Stimulated activated CD4-positive, alpha-beta T cell treated with anti-CD3 and anti-CD28 coated beads, Interleukin-12 subunit alpha, Interleukin-12 subunit beta, amount 100 ng/mL, for 24 hours (primary cell): Measurements from ENCODE around the gene AKR1B1.

Source experiments
- DNase-seq, 2 experiments: peaks; one replicate each; pipeline ENCODE4 v3.0.0-alpha.2; 2020; ENCODE audit warnings: low read depth in 2 of 2

Gene AKR1B1

DNA sequence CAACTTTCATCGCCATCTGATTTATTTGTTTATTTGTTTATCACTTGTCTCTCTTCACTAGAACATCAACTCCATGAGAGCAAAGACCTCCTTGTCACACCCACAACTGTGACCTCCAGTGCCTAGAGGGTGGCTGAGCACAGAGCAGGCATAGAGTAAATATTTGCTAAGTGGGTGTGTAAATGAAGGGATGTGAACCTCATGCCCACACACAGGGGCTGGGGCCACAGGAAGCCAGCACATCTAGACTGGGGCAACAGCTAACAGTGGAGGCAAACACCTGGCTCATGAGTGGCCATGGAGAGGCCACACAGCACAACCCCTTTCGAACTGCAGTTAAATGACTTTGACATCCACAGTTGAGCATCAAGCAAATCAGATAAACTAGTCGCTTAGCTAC lies 39.8 kb downstream of the AKR1B1 start:
- no peak for DNase-seq

DNA sequence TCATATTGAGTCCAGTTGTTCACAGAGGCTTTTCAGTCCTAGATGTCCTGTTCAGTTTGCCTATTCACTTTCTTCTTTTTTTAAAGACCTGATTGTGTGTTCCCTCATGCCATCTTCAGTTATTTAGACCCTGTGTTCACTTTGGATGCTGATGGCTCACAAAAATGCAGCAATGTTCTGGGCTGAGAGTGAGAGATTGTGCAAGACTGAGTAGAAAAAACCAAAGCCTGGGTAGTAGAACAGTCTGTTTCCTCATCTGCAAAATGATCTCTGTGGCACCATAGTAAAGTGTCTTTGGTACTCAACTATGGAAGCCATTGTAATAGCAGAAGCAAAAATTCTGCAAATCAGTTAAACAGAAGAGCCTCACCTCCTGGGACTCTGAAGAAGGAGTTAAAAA lies 43.2 kb downstream of the AKR1B1 start:
- DNase-seq = no peak

DNA sequence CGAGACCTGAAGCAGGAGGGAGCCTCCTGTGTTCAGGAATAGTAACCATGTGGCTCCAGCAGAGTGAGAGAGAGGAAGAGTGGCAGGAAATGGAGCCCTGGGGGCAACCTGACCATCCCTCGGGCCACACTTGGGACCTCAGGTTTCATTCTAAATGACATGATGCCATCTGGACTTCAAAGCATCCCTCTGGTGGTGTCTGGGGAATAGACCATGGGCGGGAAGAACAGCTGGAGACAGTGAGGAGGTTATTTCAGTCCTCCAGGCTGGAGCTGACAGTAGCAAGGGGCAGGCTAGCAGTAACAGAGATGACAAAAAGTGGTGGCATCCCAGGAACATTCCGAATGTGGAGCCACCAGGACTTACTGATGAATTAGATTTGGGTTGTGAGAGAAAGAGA lies 44.8 kb downstream of the AKR1B1 start:
- no peak for DNase-seq

DNA sequence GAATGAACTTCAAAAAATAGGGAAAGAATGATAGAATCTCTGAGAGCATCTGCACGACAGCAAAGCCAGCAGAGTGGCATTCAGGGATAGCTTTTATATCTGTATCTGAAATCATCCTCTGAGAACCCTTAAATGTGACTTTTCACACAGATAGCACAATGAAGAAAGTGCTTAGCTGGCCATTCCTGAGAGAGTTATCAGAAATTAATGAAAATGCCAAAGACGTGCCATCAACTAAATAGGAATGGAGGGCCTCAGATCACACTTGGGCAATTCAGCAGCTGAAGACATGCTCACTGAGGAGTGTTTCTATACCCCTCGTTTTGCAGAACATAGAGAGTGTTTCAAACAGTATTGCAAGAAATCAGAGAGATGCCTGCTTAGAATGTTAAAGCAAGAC lies 51.6 kb downstream of the AKR1B1 start:
- DNase-seq = no peak

DNA sequence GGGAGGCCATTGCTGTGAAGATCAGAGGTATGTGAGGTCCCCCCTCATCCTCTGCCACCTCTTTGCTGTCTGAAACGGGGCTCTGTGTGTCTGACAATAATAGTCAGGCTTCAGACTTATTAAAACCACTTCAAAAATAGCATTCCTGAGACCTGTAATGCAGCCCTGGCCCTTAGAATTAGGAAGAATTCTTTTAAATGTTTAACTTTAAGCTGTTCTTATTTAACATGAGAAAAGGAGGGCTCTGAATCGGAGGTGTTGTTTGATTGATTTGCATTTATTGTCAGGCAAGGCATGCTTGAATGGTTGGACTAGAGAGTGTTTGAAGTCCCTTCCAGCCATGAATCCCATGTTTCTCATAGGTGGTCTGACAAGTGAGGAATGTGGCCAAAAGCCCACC lies 52.5 kb downstream of the AKR1B1 start:
- DNase-seq = no peak

DNA sequence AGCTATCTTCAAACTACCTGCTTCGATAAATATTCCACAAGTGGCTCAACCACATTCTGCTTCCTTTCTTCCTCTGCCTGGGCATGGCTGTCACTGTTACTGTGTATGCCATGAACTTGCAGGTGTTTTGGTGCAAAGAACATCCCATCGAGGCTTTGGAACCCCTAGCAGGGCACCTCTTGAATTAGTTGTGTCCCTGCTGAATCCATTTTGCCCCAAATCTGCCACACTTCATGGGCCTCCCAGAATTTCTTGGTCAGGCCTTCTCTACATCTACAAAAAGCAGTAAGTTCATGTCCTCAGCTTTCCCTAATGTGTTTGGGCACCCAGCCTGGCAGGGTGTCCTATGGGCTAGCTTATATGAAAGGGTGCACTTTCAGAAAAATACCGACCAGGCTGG lies 53.6 kb downstream of the AKR1B1 start:
- no peak for DNase-seq

DNA sequence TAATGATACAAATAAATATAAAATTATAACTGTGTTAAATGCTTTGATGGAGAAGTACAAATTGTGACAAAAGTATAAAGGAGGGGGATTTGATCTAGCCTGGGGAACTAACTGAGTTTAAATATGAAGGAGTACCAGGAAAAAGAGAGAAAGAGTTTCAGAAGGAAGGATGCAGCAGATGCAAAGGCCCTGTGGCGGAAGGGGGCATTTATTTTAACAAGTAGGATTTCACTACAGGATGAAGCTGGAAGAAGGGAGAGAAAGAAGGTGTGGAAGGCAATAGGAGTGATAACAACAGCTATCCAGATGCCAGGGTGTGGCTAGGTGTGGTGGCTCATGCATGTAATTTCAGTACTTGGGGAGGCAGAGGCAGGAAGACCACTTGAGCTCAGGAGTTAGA lies 55.8 kb downstream of the AKR1B1 start:
- no peak for DNase-seq

DNA sequence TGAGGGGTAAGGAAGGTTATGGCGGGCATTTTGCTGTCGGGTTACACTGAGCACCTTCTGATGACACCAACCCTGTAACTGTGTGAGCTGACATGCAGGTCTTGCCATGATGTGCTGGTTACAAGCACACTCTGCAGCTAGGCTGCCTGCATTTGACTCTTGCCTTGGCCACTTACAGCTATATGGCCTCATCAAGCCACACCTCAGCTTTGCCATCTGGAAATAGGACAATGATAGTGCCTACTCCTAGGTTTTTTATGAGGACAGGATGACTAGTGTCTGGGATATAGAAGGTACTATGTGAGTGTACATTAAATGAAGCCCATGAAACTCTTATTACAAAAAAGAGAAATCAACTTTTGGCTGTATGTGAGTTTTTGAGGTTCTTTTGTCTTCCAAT lies 58.0 kb downstream of the AKR1B1 start:
- no peak for DNase-seq

DNA sequence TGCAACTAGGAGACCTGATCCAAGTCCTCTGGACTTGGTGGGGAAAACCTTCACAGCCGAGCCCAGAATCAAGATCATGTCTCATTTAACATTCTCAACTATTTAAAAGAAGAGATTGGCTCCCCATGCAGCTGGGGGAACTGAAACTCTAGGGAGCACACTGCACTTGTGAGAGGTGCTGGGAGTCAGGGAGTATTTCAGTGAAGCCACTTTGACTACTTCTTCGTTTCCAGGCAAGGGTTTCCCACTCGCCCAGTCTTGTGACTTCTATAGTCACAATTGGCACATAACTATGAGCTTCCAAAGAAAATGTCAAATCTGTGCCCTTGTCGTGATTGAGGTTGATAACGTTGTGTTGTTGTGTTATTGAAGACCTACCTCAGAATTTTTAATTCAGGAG lies 62.9 kb downstream of the AKR1B1 start:
- DNase-seq = no peak

DNA sequence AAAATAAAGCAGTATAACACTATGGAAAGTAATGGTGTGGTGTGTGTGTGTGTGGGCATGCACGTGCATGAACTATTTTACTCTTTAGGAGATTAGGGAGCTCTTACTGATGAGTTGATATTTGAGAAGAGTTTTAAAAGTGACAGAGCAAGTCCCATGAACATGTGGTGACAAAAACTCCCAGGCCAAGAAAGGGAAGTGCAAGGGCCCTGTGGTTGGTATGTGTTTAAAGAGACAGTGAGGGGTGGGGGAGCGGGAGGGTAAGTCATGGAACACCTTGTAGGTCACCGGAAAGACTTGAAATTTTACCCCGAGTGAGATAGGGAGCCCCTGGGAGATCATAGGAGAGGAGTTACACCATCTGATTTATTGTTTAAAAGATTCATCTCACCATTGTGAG lies 63.3 kb downstream of the AKR1B1 start:
- no peak for DNase-seq

DNA sequence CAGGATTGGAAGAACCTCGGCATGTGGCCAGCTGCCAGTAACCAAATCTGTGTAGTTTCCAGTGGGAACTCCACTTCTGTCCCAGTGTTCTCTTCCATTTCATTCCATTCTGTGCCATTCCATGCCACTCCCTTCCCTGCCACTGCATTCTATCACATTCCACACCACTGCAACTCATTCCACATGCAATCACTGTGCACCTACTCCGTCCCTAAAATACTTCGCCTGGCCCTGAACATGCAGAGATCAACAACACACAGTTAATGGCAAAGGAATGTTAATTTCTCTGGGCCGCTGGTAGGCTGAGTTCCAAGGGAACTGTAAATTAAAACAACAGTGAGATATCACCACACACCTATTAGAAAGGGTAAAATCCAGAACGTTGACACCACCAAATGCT lies 64.8 kb downstream of the AKR1B1 start:
- no peak for DNase-seq
